ENCODE measurements around the gene RBKS. TPM values are rescaled to one million over a fixed set of nuclear protein-coding genes. Genes with fewer than 3 reads are reported as not detected.

RBKS gene
- total and polyA plus RNA-seq, 2 of the 13 experiments (the other 11 are each of a cell fraction or from before 2014, with no cell fraction given) = 7.7 to 8.3 TPM

- TF ChIP-seq, protein P1, sequence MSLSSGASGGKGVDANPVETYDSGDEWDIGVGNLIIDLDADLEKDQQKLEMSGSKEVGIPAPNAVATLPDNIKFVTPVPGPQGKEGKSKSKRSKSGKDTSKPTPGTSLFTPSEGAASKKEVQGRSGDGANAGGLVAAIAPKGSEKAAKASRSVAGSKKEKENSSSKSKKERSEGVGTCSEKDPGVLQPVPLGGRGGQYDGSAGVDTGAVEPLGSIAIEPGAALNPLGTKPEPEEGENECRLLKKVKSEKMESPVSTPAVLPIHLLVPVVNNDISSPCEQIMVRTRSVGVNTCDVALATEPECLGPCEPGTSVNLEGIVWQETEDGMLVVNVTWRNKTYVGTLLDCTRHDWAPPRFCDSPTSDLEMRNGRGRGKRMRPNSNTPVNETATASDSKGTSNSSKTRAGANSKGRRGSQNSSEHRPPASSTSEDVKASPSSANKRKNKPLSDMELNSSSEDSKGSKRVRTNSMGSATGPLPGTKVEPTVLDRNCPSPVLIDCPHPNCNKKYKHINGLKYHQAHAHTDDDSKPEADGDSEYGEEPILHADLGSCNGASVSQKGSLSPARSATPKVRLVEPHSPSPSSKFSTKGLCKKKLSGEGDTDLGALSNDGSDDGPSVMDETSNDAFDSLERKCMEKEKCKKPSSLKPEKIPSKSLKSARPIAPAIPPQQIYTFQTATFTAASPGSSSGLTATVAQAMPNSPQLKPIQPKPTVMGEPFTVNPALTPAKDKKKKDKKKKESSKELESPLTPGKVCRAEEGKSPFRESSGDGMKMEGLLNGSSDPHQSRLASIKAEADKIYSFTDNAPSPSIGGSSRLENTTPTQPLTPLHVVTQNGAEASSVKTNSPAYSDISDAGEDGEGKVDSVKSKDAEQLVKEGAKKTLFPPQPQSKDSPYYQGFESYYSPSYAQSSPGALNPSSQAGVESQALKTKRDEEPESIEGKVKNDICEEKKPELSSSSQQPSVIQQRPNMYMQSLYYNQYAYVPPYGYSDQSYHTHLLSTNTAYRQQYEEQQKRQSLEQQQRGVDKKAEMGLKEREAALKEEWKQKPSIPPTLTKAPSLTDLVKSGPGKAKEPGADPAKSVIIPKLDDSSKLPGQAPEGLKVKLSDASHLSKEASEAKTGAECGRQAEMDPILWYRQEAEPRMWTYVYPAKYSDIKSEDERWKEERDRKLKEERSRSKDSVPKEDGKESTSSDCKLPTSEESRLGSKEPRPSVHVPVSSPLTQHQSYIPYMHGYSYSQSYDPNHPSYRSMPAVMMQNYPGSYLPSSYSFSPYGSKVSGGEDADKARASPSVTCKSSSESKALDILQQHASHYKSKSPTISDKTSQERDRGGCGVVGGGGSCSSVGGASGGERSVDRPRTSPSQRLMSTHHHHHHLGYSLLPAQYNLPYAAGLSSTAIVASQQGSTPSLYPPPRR (CRISPR knock-in tag; IDR thresholded peaks at IDR 0.05; ENCODE audit: borderline replicate concordance) = no peak
- TF ChIP-seq ZNF556 (CRISPR knock-in tag; IDR thresholded peaks at IDR 0.05; ENCODE audit: borderline replicate concordance) (peak; percentile 47; the same call in 1 of the 2 replicates), ZNF781 (CRISPR knock-in tag; IDR thresholded peaks at IDR 0.05; ENCODE audit: borderline replicate concordance, not compliant biosample characterization) (no peak), XRCC5 (optimal IDR thresholded peaks at IDR 0.05; ENCODE audit: low read length) (no peak), DRAP1 (CRISPR knock-in tag; IDR thresholded peaks at IDR 0.05) (no peak), AHDC1 (CRISPR knock-in tag; IDR thresholded peaks at IDR 0.05; ENCODE audit: borderline replicate concordance) (peak; percentile 96), ZNF720 (CRISPR knock-in tag; IDR thresholded peaks at IDR 0.05) (no peak), DZIP1 (CRISPR knock-in tag; IDR thresholded peaks at IDR 0.05) (no peak), ZNF598 (CRISPR knock-in tag; IDR thresholded peaks at IDR 0.05; ENCODE audit: borderline replicate concordance) (no peak), GFI1 (CRISPR knock-in tag; IDR thresholded peaks at IDR 0.05; ENCODE audit: borderline replicate concordance) (peak; percentile 59; the same call in 1 of the 2 replicates), NCOA1 (CRISPR knock-in tag; IDR thresholded peaks at IDR 0.05) (no peak; the same call in 1 of the 2 replicates), HMG20B (CRISPR knock-in tag; conservative IDR thresholded peaks at IDR 0.05) (no peak)
- TF ChIP-seq, protein P2, sequence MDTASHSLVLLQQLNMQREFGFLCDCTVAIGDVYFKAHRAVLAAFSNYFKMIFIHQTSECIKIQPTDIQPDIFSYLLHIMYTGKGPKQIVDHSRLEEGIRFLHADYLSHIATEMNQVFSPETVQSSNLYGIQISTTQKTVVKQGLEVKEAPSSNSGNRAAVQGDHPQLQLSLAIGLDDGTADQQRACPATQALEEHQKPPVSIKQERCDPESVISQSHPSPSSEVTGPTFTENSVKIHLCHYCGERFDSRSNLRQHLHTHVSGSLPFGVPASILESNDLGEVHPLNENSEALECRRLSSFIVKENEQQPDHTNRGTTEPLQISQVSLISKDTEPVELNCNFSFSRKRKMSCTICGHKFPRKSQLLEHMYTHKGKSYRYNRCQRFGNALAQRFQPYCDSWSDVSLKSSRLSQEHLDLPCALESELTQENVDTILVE (CRISPR knock-in tag; IDR thresholded peaks at IDR 0.05) = no peak
Observed at GRCh38 chr2:27746325-27746724, 143.9 kb downstream of the RBKS start (continued).

Measured in HepG2 (cell line).